ENCODE data around the gene EPHB3.

The EPHB3 gene

DNA sequence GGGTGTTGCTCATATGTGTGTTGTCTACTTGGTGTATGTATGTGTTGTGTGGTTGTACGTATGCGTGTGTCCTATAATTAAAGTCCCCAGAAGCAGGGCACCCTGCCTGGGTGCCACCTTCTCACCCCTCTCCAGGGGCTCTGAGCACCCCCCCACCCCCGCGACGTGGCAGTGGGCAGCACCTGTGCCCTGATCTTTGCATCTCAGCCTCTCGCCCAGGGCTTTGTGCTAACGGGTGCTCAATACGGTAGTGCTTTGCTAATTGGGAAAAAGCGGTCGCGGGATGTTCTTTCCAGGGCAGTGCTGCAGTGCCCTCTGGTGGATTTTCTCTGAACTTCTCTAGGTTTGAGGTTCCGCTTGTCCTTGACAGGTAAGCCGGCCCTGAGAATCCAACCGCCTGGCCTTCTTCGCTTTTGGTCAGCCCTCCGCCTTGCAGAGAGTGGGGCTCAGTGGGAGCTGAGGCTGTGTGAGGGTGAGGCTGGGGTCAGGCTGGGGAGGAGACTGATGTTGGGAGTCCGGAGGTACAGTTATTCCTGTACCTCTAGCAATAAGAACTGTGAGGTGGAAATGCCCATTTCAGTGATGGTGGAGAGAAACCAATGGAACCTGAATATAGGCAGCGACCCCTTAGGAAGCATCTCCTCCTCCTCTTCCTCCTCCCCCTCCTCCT is 17.6 kb upstream of the EPHB3 start:
- peak; percentile 92 for DNase-seq

DNA sequence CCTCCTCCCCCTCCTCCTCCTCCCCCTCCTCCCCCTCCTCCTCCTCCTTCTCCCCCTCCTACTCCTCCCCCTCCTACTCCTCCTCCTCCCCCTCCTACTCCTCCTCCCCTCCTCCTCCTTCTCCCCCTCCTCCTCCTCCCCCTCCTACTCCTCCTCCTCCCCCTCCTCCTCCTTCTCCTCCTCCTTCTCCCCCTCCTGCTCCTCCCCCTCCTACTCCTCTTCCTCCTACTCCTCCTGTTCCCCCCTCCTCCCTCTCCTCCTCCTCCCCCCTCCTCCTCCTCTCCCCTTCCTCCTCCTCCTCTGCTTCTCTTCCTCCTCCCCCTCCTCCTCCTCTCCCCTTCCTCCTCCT is 17.1 kb upstream of the EPHB3 start:
- no peak for DNase-seq

- no peak for DNase-seq
Measured at GRCh38 chr3:184545769-184546168, 15.8 kb upstream of the EPHB3 start.

DNA sequence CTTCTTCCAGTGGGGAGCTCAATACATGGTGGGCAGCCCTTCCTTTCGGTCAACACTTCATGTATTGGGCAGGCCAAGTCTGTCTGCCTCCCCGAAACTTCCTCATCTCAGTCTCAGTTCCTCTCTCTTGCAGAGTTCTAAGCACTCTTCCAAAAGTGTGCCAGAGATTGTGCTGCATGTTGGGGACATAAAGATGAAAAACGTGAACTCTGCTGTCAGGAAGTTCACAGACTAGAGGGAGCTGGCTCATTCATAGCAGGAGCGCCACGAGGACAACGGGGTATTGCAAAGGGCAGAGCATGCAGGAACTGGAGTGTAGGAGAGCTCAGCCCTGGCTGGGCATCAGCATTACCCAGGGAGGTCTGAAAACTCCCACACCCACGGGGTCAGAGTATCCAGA is 15.3 kb upstream of the EPHB3 start:
- DNase-seq = no peak

DNA sequence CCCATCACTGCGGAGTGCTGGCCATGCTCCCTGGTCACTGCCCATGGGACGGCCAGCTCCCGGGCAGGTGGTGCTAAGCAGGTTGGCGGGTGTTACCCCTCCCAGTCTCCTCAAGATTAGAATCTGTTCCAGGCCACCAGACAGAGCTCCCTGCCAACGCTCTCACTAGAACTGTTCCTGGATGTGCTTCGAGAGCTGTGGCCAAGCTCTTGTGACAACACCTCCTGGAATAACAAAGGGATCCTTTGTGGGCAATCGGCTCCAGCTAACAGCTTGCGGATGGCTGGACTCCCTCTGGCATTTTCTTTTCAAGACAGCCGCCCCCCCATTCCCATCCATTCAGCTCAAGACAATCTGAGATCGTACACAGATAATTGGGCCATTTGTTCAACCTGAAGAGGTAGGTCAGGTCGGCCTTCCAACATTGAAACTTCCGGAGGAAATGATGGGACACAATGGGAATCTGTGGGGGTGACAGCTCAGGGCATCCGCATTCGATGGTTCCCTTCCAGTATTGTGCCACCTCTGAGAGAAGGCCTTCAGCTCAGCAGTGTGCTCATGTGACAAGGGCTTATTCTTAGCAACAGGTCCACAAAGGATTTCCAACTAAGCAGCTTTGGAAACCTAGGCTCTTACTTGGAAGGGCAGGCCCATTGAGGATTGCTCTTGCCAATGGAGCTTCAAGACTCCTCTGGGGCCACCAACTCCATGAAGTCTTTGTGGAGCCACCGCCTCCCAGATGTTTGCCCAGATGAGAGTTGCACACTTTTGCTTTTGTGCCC is 11.6 kb upstream of the EPHB3 start:
- DNase-seq = no peak

- no peak for DNase-seq
Measured at GRCh38 chr3:184551103-184551502, 10.5 kb upstream of the EPHB3 start.

GRCh38 chr3:184551614-184552256 is 9.8 kb upstream of the EPHB3 start:
- no peak for DNase-seq

DNA sequence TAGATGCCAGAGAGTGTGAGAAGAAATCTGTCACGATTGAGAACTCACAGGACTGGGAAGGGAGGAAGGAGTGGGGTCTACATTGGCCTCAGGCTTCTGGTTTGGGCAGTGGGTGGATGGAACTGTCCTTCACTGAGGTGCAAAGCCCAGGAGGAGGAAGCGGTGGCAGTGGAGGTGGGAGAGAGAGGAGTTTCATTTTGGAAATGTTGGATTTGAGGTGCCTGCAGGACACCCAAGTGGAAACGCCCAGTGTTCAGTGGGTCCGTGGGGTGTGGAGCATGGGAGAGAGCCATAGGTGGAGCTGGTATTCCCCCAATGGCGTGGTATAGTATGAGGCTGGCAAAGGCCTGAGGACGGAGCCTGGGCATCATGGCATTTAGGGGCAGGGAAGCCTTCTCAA is 9.3 kb upstream of the EPHB3 start:
- DNase-seq = no peak

GRCh38 chr3:184552863-184553262 is 8.7 kb upstream of the EPHB3 start:
- no peak for DNase-seq

DNA sequence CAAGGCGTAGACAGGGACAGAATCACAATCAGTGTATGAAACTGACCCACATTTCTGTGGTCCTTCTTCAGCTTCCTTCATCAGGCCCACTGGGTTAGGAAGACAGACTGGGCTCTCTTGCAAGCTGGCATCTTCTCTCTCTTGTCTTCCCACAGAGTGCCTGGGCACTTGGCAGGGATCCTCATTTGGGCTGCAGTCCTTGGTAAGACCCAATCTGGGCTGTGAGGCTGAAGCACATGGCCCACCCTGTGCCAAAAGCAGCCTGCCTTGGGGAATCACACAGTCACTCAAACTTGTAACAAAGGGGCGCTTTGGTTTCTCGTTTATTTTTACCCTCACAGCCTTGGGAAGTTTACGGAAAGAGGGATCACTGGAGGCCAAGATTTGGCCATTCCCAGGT is 8.2 kb upstream of the EPHB3 start:
- DNase-seq = no peak

GRCh38 chr3:184554461-184554860 is 7.1 kb upstream of the EPHB3 start:
- no peak for DNase-seq

GRCh38 chr3:184556582-184557347 is 4.8 kb upstream of the EPHB3 start:
- no peak for DNase-seq

- DNase-seq = no peak
Measured at GRCh38 chr3:184557348-184557950, 4.1 kb upstream of the EPHB3 start.

DNA sequence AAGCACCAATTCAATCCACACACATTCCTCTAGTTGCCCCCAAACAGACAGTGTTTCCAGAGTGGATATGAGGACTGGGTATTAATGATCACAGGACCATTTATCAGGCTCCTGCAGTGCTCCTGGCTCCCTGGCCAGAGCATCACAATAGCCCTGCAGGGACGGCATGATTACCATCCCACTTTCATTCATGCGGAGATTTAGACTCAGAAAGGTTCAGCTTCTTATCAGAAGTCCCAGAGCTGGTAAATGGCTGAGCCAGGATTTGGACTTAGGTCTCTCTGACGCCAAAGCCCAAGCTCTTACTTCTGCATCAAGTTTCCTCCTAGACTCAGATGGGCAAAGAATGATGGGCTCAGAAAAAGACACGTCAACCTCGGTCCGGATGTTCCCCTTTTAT is 2.9 kb upstream of the EPHB3 start:
- DNase-seq = no peak

DNA sequence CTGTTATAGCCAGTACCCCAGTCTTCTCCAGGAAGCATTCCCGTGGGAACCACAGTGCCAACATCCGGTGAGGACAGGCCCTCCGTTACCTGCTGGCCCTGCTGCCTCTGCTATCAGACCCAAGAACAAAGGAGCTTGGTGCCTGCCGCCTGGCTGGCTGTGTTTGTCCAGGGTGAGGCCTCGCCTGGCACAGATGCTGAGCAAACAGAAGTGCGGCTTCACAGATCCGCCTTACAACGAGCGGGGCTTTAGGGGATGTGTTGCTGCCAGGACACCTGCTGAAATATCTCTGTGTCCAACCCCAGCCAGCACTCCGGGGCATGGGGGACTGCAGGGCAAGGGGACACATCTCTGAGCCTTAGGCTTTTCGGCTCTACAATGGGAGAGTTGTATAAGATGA is 2.2 kb upstream of the EPHB3 start:
- peak; percentile 91 for DNase-seq

DNA sequence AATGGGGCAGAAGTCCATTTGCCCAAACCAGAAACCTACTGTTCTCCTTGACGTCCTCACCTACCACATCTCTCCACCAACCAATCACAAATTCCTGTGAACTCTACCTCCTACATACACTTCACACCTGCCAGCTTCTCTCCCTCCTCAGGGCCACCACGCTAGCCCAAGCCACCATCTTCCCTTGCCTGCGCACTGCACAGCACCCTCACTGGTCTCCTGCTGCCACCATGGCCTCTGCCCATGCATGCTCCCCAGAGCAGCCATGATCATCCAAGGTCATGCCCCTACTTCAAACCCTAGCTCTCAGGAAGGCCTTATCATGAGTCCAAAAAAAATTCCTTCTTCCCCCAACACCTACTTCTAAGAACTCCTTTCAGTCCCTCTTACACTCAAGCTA is 1.1 kb upstream of the EPHB3 start:
- DNase-seq = no peak

- peak; percentile 66 for DNase-seq
Measured at GRCh38 chr3:184561913-184562877, 610 bp downstream of the EPHB3 start.

DNA sequence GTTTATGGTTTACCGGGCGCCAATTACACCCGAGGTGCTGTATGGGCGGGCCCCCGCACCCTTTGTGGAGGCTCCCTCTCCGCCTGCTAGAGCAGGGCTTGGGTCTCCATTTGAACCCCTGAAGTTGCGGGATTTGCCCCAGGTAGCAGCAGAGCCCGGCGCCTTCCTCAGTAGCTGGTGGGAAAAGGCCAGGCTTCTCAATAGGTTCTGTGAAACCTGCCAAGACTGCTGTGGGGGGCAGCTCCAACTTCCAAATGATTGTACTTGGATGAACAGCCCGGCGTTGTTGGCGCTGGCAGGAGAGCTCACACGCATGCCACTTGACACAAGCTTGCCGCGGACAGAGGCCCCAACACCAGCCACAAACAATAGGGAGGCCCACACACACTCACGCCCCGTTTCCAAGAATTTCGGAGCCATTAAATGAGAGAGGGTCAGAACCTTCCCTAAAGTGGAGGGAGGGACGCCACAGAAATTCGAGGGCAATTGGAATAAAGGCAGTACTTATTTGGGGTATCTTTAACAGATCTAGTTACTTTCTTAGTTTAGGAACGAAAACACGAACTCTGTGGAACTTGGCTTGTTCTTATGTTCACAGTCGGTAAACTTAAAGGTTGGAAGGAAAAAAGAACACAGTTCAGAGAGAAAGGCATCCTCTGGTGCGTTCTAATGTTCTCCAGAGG is 1.4 kb downstream of the EPHB3 start:
- DNase-seq = peak; percentile 22

GRCh38 chr3:184563561-184563925 is 2.0 kb downstream of the EPHB3 start:
- peak; percentile 22 for DNase-seq

- no peak for DNase-seq
Measured at GRCh38 chr3:184563941-184564684, 2.5 kb downstream of the EPHB3 start.

Data from DMS53 (cell line).